WI38 (cell line): ENCODE results near the gene BCL11B.

ENCODE experiments used
- H3K4me3 ChIP-seq: 2 replicates; pipeline ENCODE4 v1.5.1; 2011; ENCODE audit warnings: low read depth, mild to moderate bottlenecking, control low read depth, low read length
- TF ChIP-seq, protein P1 (sequence below): IDR thresholded peaks from 2 replicates; pipeline ENCODE4 v1.5.1; 2012; ENCODE audit warnings: low read depth, mild to moderate bottlenecking, control low read depth, low read length

BCL11B gene

DNA sequence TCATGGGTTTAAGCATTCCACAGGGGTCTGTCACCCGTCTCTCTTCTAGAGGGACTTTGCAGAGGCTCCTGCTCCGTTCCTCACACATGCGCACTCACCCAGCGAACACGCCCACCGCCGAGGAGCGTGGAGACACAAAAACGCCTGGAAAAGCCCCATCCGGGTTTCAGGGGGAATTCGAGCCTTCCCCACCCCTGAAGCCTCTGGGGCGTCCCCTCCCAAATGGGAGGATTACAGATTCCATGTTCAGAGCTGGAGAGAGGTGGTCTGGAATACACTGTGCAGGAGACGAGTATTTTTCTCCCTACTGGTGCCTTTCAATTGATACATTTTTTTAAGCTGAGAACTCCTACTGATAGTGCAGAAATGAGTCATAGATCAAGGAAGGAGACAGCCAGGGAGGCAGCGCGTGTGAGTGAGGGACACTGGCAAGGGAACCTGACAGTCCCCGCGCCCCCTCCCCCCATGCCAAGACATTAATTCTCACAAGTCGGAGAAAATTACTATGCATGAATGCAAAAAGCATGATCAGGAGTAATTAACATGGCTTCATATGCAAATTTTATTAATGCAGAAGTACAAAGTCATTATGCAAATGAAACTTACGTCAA is 36.9 kb downstream of the BCL11B start:
- TF ChIP-seq, protein P1, sequence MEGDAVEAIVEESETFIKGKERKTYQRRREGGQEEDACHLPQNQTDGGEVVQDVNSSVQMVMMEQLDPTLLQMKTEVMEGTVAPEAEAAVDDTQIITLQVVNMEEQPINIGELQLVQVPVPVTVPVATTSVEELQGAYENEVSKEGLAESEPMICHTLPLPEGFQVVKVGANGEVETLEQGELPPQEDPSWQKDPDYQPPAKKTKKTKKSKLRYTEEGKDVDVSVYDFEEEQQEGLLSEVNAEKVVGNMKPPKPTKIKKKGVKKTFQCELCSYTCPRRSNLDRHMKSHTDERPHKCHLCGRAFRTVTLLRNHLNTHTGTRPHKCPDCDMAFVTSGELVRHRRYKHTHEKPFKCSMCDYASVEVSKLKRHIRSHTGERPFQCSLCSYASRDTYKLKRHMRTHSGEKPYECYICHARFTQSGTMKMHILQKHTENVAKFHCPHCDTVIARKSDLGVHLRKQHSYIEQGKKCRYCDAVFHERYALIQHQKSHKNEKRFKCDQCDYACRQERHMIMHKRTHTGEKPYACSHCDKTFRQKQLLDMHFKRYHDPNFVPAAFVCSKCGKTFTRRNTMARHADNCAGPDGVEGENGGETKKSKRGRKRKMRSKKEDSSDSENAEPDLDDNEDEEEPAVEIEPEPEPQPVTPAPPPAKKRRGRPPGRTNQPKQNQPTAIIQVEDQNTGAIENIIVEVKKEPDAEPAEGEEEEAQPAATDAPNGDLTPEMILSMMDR = no peak
- H3K4me3 ChIP-seq = no peak overlapping the region

DNA sequence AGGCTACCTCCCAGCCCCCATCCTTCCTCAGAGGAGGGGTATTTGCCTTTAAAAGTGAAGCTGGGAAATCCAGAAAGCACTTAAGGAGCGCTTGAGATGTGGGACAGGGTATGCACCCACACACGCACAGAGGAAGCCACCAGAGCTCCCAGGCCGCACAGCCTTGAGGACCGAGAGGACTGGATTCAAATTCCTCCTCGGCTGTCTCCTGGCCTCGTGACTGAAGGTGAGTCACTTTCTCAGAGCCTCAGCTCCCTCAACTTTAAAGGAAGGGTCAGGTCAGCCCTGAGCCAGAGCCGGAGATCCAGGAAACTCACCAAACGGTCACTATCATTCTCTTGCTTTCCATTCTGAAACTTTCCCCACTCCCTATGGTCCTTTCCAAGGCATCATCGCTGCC is 37.6 kb downstream of the BCL11B start:
- TF ChIP-seq, protein P1 = no peak
- no peak overlapping the region for H3K4me3 ChIP-seq

DNA sequence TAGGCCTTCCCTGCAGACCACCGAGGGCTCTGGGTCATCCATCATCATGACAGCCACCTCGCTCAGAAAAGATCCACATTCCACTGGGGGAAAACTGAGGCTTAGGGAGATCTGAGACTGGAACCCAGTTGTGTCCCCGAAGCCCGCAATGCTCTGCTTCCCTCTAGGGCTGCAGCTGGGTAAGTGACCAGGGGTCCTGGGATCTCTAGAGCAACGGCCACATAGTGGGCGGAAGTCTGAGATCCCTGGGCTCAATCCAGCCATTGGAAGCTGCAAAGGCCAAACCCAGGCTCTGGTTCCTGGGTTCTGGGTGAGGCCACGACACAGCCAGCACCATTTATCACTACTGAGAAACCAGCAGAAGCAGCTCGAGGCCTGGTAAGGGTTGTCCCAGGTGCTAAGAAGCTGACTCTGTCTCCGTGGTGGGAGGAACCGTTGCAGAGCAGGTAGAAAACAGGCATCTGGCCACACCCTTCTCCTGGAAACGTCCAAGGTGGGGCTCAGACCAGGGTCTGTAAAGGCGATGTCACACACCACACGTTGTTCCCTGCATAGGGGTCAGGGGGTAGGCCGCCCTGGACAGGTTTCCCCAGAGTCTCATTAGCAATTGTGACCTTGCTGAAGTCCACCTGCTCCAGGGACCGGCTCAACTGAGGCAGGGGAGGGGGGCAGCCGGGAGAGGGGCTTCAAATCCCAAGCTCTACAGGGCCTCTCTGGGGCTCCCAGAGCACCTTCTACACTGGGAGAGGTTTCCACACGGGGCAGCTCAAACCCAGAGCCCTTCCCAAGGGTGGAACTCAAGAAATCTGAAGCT is 38.6 kb downstream of the BCL11B start:
- no peak overlapping the region for H3K4me3 ChIP-seq
- TF ChIP-seq, protein P1 = no peak

DNA sequence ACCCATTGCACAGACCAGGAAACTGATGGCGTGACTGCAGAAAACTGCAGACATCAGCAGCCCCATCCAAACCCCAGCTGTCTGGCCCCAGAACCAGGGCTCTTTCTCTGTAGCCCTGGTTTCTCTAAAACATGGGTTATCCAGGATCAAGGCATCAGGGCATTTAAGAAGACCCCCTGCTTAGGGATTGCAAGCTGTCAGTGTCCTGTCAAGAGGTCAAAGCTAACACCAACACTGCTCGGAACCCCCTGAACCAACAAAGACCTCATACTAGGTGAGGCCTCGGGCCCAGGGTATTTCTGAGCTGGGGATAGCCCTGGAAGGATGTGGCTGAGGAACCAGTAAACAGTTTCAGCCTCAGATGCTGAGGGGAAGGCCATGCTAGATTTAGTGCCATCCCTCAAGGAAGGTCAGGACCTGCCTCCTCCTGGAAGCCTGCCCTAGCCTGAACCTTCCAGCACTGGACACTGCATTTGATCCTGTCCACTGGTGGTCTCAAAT is 39.2 kb downstream of the BCL11B start:
- TF ChIP-seq, protein P1 = no peak
- no peak overlapping the region for H3K4me3 ChIP-seq

DNA sequence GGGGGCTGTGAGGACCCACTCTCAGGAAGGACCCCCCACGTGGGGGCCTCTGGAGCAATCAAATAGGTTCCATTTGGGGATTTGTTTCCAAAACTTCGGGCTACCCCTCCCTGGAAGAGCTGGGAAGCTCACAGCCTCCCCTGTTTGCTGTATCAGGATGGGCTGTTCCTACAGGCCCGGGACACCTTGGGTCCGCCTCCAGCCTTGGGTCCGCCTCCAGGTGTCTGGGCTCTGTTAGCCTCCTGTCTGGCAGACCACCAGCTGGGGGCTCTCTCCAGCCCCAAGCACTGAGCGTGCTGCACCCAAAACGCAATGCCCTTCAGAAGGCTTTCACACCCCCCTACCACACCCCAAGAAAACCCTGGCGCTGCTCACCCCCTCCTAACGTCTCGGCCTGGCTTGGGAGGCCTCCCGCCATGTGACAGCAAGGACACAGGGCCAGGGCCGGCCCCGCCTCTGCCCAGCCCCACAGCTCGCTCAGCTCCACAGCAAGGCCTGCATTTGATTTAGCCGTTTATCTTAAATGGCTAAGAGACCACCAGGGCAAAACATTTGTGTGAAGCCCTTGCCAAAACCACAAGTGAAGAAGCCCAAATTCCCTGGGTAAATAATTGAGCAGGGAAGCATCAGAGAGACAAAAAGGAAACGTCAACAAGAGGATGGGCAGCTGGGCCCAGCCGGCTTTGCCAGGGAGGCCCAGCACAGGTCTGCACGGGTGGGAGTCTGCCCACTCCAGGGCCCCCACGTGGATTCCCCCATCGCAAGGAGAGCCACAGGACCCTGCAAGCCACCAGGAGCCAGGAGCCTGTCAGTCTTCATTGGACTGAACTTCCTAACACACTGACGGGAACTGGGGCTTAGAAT is 39.9 kb downstream of the BCL11B start:
- H3K4me3 ChIP-seq = no peak overlapping the region

DNA sequence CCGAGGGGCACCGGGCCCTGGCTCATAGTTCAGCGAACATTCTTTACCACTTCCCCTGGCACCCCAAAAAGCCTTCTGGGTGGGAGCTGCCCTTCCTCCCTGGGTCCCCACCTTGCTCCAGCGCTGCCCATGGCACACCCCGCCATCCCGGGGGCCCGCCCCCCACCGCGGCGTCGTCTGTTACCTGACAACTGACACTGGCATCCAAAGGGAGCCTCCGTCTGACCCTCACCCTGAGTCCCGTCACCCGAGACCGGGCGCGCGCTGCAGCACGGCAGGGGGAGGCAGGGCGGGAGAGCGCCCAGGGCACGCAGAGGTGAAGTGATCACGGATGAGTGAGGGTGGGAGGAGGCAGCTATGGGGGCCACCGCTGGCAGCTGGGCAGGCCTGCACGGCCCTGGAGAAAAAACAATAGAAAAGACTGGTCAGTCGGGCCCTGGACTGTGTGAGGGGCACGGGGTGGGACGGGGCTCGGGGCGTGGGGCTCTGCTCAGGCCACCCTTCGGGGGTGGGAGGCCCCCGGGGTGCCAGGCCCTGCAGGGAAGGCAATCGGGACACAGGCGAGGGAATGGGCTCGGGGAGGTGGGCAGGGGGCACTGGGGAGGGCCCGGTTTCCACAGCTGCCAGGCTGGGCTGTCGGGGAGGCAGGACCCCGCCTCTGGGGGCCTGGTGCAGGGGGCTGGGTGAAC is 40.7 kb downstream of the BCL11B start:
- TF ChIP-seq, protein P1 = no peak
- no peak overlapping the region for H3K4me3 ChIP-seq

More for the DNA sequence above, 39.9 kb downstream of the BCL11B start:
- TF ChIP-seq, protein P1 = no peak
